GM21529 (cell line): Measurements from ENCODE around the gene PIP4P1.

Experiments
- ATAC-seq: cut with Tn5 transposase; IDR thresholded peaks from one replicate; pipeline ENCODE4 v1.9.1; 2021; ENCODE audit not compliant: unreplicated experiment

The PIP4P1 gene

GRCh38 chr14:20438664-20439063, 22.6 kb downstream of the PIP4P1 start:
- ATAC-seq = no peak

GRCh38 chr14:20436363-20436755, 24.9 kb downstream of the PIP4P1 start:
- ATAC-seq = no peak

- ATAC-seq = no peak
Observed at GRCh38 chr14:20435582-20436362, 25.5 kb downstream of the PIP4P1 start, which contains the start of gene KLHL33. TSS of gene KLHL33 (minus strand) at chr14:20436166. CDS start at chr14:20435811, 355 bp downstream.

- no peak for ATAC-seq
Observed at GRCh38 chr14:20434701-20435581, 26.3 kb downstream of the PIP4P1 start.

- ATAC-seq = no peak
Observed at GRCh38 chr14:20429801-20430669, 31.2 kb downstream of the PIP4P1 start.

GRCh38 chr14:20428802-20429201, 32.4 kb downstream of the PIP4P1 start:
- no peak for ATAC-seq

GRCh38 chr14:20428010-20428365, 33.2 kb downstream of the PIP4P1 start:
- ATAC-seq = peak; percentile 22

GRCh38 chr14:20427231-20428009, 33.8 kb downstream of the PIP4P1 start:
- peak; percentile 79 for ATAC-seq

GRCh38 chr14:20424851-20425250, 36.4 kb downstream of the PIP4P1 start:
- ATAC-seq = no peak

GRCh38 chr14:20422886-20423285, 38.3 kb downstream of the PIP4P1 start:
- ATAC-seq = no peak

GRCh38 chr14:20421267-20421666, 40.0 kb downstream of the PIP4P1 start:
- no peak for ATAC-seq

GRCh38 chr14:20419419-20419818, 41.8 kb downstream of the PIP4P1 start:
- no peak for ATAC-seq

- ATAC-seq = no peak
Observed at GRCh38 chr14:20418501-20418909, 42.7 kb downstream of the PIP4P1 start.

GRCh38 chr14:20417250-20418186, 43.7 kb downstream of the PIP4P1 start:
- no peak for ATAC-seq

- no peak for ATAC-seq
Observed at GRCh38 chr14:20416223-20416622, 45.0 kb downstream of the PIP4P1 start.

GRCh38 chr14:20415782-20416206, 45.4 kb downstream of the PIP4P1 start:
- peak; percentile 46 for ATAC-seq

GRCh38 chr14:20413744-20414082, 47.5 kb downstream of the PIP4P1 start:
- ATAC-seq = peak; percentile 36

- peak; percentile 70 for ATAC-seq
Observed at GRCh38 chr14:20412876-20413743, 48.1 kb downstream of the PIP4P1 start, which contains the start of gene TEP1. TSS of gene TEP1 (minus strand) at chr14:20413501. CDS start at chr14:20408439, 5,062 bp downstream.
